ENCODE data around the gene FCN3.

Gene FCN3

GRCh38 chr1:27358038-27358927 lies 16.3 kb downstream of the FCN3 start:
- Mint-ChIP-seq H3K9me3 (no peaks in the 10 kb centered on the region), H3K4me1 (peaks cover 52% of the 10 kb centered on the region), H3K36me3 (ENCODE audit: low read depth) (peaks cover 10% of the 10 kb centered on the region), H3K27ac (no peak overlapping the region), H3K27me3 (ENCODE audit: low read depth, poor library complexity) (peaks cover 42% of the 10 kb centered on the region), H3K4me3 (no peak overlapping the region)
- no peak for TF ChIP-seq CTCF (IDR thresholded peaks at IDR 0.05)
- no peak for DNase-seq

DNA sequence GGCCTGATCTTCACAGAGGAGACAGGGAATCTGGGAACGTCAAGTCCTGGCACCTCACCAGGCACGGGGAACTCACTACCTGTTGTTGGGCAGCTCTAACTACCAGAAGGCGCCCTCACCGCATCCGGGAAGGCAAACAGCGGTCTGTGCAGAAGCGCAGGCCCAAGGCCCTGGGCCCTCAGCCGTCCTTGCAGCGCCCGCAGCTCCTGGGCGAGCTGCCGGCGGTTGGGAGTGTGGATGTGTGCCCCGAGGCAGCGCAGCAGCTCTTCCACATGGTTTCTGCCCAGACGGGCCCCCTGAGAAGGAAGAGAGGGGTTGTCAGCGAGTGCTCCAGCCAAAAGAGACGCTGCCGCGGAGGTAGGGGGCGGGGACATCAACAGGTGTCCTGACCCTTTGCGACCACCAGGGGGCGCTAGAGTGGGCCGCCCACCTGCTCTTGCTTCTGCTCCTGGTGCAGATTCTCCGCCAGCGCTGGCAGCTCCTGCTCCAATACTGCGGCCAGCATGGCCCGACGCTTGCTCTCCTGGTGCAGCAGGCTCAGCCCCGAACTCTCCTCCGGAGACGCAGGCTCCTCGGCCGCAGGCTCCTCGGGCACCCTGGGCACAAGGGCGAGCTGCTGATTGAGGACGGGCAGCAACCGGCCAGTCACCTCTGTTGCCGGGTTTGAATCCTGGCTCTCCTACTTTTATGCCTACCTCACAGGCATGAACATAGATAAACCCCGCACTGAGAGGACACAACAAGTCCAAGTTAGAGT lies 17.2 kb downstream of the FCN3 start:
- H3K4me3 Mint-ChIP-seq: no peak overlapping the region

GRCh38 chr1:27356619-27357280 lies 17.9 kb downstream of the FCN3 start:
- no peaks in the 10 kb centered on the region for H3K9me3 Mint-ChIP-seq
- H3K27me3 Mint-ChIP-seq (ENCODE audit: low read depth, poor library complexity): peaks cover 45% of the 10 kb centered on the region
- peaks cover 10% of the 10 kb centered on the region for H3K36me3 Mint-ChIP-seq (ENCODE audit: low read depth)
- DNase-seq: no peak
- peaks cover 43% of the 10 kb centered on the region for H3K4me1 Mint-ChIP-seq
- no peak for TF ChIP-seq CTCF (IDR thresholded peaks at IDR 0.05)
- no peak overlapping the region for H3K4me3 Mint-ChIP-seq
- no peak overlapping the region for H3K27ac Mint-ChIP-seq

More for the DNA sequence above, 17.2 kb downstream of the FCN3 start:
- H3K27ac Mint-ChIP-seq: no peak overlapping the region
- peaks cover 44% of the 10 kb centered on the region for H3K4me1 Mint-ChIP-seq
- peaks cover 42% of the 10 kb centered on the region for H3K27me3 Mint-ChIP-seq (ENCODE audit: low read depth, poor library complexity)
- DNase-seq: peak; percentile 84
- peaks cover 10% of the 10 kb centered on the region for H3K36me3 Mint-ChIP-seq (ENCODE audit: low read depth)
- no peaks in the 10 kb centered on the region for H3K9me3 Mint-ChIP-seq
- TF ChIP-seq CTCF (IDR thresholded peaks at IDR 0.05): peak; percentile 99

DNA sequence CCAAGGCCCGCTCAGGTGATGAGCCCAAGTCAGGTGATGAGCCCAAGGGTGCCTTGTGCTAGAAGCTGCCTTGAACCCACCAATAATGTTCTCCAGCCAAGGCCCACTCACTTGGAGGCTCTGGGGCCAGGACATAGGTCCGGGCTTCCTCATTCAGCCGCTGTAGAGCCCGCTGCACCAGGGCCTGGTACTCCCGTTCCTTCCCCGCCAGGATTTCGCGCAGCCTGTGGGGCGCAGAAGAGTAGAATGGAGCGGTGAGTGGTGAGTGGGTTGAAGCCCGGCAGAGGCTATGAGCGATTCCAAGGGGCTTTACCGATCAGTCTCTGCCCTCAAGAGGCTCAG lies 18.4 kb downstream of the FCN3 start:
- no peaks in the 10 kb centered on the region for H3K9me3 Mint-ChIP-seq
- H3K27me3 Mint-ChIP-seq (ENCODE audit: low read depth, poor library complexity): peaks cover 44% of the 10 kb centered on the region
- H3K4me1 Mint-ChIP-seq: peaks cover 48% of the 10 kb centered on the region
- no peak for DNase-seq
- H3K4me3 Mint-ChIP-seq: no peak overlapping the region
- no peak overlapping the region for H3K27ac Mint-ChIP-seq
- peaks cover 10% of the 10 kb centered on the region for H3K36me3 Mint-ChIP-seq (ENCODE audit: low read depth)
- TF ChIP-seq CTCF (IDR thresholded peaks at IDR 0.05): no peak

DNA sequence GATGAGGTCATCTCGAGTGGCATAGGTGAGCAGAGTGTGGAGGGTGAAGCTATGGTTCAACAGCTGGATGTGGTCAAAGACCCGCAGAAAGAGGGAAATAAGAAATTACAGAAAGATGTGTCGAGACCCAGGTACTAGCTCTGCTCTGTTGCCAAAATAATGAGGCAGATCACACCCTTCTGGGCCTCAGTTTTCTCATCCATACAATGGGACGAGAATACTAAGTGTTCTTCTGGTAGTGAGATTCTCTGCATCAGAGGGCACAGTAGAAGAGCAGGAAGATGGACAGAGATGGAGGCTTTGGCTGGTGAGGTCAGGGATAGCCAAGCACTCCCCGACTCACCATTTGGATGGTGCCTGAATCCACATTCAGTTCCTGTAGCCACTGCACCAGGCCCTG lies 18.9 kb downstream of the FCN3 start:
- Mint-ChIP-seq H3K27ac (no peak overlapping the region), H3K36me3 (ENCODE audit: low read depth) (peaks cover 10% of the 10 kb centered on the region), H3K27me3 (ENCODE audit: low read depth, poor library complexity) (peaks cover 44% of the 10 kb centered on the region), H3K4me1 (peaks cover 42% of the 10 kb centered on the region), H3K9me3 (no peaks in the 10 kb centered on the region), H3K4me3 (no peak overlapping the region)
- TF ChIP-seq CTCF (IDR thresholded peaks at IDR 0.05): no peak
- no peak for DNase-seq

All from nephron progenitor cell (in vitro differentiated cells).